GM19467 (cell line): ENCODE results near the gene FRMPD4.

Source experiments
- ATAC-seq: cut with Tn5 transposase; IDR thresholded peaks from one replicate; pipeline ENCODE4 v1.9.1; 2021; ENCODE audit warnings: mild to moderate bottlenecking, moderate library complexity; ENCODE audit not compliant: unreplicated experiment

FRMPD4 gene

GRCh38 chrX:12611471-12611870 is 473.2 kb downstream of the FRMPD4 start:
- ATAC-seq: no peak

- ATAC-seq: no peak
These were observed 476.0 kb downstream of the FRMPD4 start for GRCh38 chrX:12614266-12614665.

- ATAC-seq: no peak
These were observed 476.8 kb downstream of the FRMPD4 start for GRCh38 chrX:12615061-12615460.

GRCh38 chrX:12617241-12617640 is 479.0 kb downstream of the FRMPD4 start:
- ATAC-seq: no peak

GRCh38 chrX:12647230-12647629 is 509.0 kb downstream of the FRMPD4 start:
- no peak for ATAC-seq

- ATAC-seq: no peak
These were observed 510.7 kb downstream of the FRMPD4 start for GRCh38 chrX:12648995-12649394.

- no peak for ATAC-seq
These were observed 519.2 kb downstream of the FRMPD4 start for GRCh38 chrX:12657433-12657832.

- ATAC-seq: no peak
These were observed 519.6 kb downstream of the FRMPD4 start for GRCh38 chrX:12657881-12658280.

GRCh38 chrX:12661464-12661863 is 523.2 kb downstream of the FRMPD4 start:
- ATAC-seq: no peak

- no peak for ATAC-seq
These were observed 534.3 kb downstream of the FRMPD4 start for GRCh38 chrX:12672367-12673106.

GRCh38 chrX:12673487-12673886 is 535.2 kb downstream of the FRMPD4 start:
- ATAC-seq: no peak

GRCh38 chrX:12679522-12679921 is 541.2 kb downstream of the FRMPD4 start:
- no peak for ATAC-seq

- no peak for ATAC-seq
These were observed 542.8 kb downstream of the FRMPD4 start for GRCh38 chrX:12681047-12681446.

- no peak for ATAC-seq
These were observed 547.3 kb downstream of the FRMPD4 start for GRCh38 chrX:12685541-12685940.

- ATAC-seq: no peak
These were observed 548.1 kb downstream of the FRMPD4 start for GRCh38 chrX:12686331-12686730.

GRCh38 chrX:12690646-12691045 is 552.4 kb downstream of the FRMPD4 start:
- no peak for ATAC-seq

- ATAC-seq: no peak
These were observed 555.5 kb downstream of the FRMPD4 start for GRCh38 chrX:12693754-12694153.

- no peak for ATAC-seq
These were observed 562.5 kb downstream of the FRMPD4 start for GRCh38 chrX:12700745-12701144.

- ATAC-seq: peak; percentile 69
These were observed 563.4 kb downstream of the FRMPD4 start for GRCh38 chrX:12701628-12702027.

- no peak for ATAC-seq
These were observed 564.3 kb downstream of the FRMPD4 start for GRCh38 chrX:12702509-12703091.

- ATAC-seq: no peak
These were observed 566.4 kb downstream of the FRMPD4 start for GRCh38 chrX:12704706-12705105.

- ATAC-seq: peak; percentile 58
These were observed 570.8 kb downstream of the FRMPD4 start for GRCh38 chrX:12709047-12709446.
